Duodenal mucosa (tissue), 2 donors: Measurements from ENCODE around the gene GPR12.

ENCODE experiments used
- H3K27ac ChIP-seq: one replicate; pipeline ENCODE4 v1.7.0; 2013; ENCODE audit warnings: low read depth, low read length
- H3K27me3 ChIP-seq, 2 donors: one replicate each; pipeline ENCODE4 v1.7.0; 2013; ENCODE audit warnings: low read length in 2 of 2, control low read depth in 1 of 2; ENCODE audit not compliant: insufficient read depth in 2 of 2, control insufficient read depth in 1 of 2
- H3K36me3 ChIP-seq, 2 donors: one replicate each; pipeline ENCODE4 v1.7.0; 2013; ENCODE audit warnings: low read length in 2 of 2, control low read depth in 1 of 2; ENCODE audit not compliant: insufficient read depth in 2 of 2, control insufficient read depth in 1 of 2
- H3K4me1 ChIP-seq, 2 donors: one replicate each; pipeline ENCODE4 v1.7.0; 2013; ENCODE audit warnings: low read length in 2 of 2, control low read depth in 1 of 2; ENCODE audit not compliant: insufficient read depth in 2 of 2, control insufficient read depth in 1 of 2
- H3K4me3 ChIP-seq, 2 donors: one replicate each; pipeline ENCODE4 v1.7.0; 2013; ENCODE audit warnings: low read length in 2 of 2, low read depth in 1 of 2
- H3K9ac ChIP-seq, 2 donors: one replicate each; pipeline ENCODE4 v1.7.0; 2013; ENCODE audit warnings: low read length in 2 of 2, low read depth in 1 of 2
- H3K9me3 ChIP-seq, 2 donors: one replicate each; pipeline ENCODE4 v1.7.0; 2013; ENCODE audit warnings: low read length in 2 of 2, control low read depth in 1 of 2; ENCODE audit not compliant: control insufficient read depth in 1 of 2

The GPR12 gene

DNA sequence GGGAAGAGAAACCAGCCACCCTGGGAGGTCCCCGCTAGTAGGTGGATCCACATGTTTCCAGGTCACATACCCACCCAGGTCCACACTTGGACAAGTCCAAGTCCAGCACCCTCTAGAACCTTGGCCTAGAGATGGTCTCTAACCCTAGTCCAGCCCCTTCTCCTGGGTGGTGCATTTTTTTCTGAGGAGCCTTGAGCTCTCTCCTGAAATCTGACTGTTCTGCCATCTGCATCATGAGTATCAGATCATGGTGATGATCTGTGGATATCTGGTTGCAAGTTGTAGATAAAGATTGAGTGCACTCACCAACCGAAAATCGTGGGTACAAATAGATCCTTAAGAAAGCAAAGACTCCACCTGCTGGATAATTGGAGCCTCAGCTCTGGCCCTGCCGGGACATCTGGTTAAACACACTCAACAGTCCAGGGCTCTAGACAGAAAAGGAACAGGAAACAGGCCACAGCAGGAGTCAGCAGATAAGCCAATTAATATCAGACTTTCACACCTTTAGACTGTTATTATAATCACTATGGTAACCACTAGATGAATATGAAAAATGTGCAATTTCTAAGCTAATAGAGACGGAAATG lies 41.1 kb downstream of the GPR12 start:
- Histone ChIP-seq H3K9ac (no peak overlapping the region), H3K9me3 (no peaks in the 10 kb centered on the region), H3K27me3 (no peaks in the 10 kb centered on the region), H3K4me1 (no peaks in the 10 kb centered on the region), H3K36me3 (no peaks in the 10 kb centered on the region), H3K27ac (no peak overlapping the region), H3K4me3 (no peak overlapping the region)

DNA sequence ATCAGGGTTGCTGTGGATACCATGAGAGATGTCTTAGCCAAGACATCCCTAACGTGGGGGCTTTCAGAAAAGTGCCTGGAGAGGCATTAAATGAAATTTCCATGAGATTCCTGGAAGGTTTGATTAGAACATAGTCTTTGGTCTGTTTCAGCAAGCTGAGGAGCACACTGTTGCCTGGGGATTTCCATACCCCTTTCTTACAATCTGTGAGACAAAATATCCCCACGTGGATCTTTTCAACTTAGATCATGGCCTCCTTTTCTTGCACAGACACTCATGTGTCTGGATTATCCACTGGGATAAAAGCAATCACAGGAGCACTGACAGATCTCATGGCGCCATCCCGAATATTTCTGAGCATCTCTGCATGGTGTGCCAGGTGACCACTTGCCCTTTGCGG lies 41.7 kb downstream of the GPR12 start:
- Histone ChIP-seq H3K4me1 (no peaks in the 10 kb centered on the region), H3K4me3 (no peak overlapping the region), H3K36me3 (no peaks in the 10 kb centered on the region), H3K27me3 (no peaks in the 10 kb centered on the region), H3K27ac (no peak overlapping the region), H3K9me3 (no peaks in the 10 kb centered on the region), H3K9ac (no peak overlapping the region)

DNA sequence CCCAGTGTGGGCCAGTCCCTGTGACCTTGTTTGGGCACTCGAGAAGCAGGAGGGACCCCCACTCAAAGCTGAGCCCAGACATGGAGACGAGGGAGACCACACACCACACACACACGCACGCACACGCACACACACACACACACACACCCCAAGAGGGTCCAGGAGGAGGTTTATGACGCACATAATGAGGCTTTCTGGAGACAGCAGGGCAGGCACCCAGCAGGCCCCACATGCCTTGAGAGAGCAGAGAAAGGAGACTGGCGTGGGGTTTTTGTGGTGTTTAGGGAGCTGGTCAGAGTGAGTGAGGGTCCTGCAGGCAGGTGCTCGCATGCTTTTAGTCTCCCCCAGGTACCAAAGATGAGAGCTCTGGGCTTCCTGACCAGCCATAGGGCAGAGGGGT lies 42.4 kb downstream of the GPR12 start:
- Histone ChIP-seq H3K36me3 (no peaks in the 10 kb centered on the region), H3K4me3 (no peak overlapping the region), H3K27me3 (no peaks in the 10 kb centered on the region), H3K27ac (no peak overlapping the region), H3K9ac (no peak overlapping the region), H3K4me1 (no peaks in the 10 kb centered on the region), H3K9me3 (no peaks in the 10 kb centered on the region)

DNA sequence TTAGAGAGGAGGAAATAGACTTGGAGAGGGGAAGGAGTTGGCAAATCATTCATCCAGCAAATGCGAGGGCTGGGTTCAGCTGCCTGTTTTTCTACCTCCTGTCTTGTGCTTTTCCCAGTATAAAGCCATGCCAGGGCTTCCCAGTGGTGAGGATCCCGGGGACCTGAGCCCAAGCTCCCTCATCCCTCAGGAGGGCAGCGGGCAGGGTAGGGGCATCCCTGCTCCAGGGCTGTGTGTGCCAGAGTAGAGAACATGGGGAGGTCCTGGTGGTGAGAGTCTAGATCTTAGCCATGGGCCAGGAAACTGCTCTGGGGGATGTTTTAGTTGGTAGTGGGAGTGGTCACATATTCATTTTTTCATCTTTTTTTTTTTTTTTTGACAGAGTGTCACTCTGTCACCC lies 43.6 kb downstream of the GPR12 start:
- Histone ChIP-seq H3K27ac (no peak overlapping the region), H3K9me3 (no peaks in the 10 kb centered on the region), H3K4me3 (no peak overlapping the region), H3K36me3 (no peaks in the 10 kb centered on the region), H3K9ac (no peak overlapping the region), H3K27me3 (no peaks in the 10 kb centered on the region), H3K4me1 (no peaks in the 10 kb centered on the region)

DNA sequence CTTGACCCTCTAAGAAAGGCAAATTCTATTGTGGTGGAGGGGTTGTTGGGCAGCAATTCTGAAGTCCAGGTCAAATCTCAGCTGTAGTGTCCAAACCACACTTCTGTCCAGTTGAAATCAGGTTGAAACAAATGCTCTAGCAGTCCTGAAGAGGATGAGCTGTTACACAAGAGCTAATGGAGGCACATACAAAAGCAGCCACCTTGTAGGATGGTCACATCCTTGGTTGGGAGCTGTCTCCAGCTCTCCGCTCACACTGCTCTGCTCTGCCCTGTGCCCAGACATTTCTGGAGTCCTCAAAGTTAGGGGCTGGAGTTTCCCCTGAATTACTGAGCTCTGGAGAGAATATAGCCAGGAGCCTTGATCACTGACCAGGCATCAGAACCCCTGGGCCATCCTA lies 47.2 kb downstream of the GPR12 start:
- H3K9ac ChIP-seq: no peak overlapping the region
- no peak overlapping the region for H3K27ac ChIP-seq
- H3K4me1 ChIP-seq: no peaks in the 10 kb centered on the region
- no peak overlapping the region for H3K4me3 ChIP-seq
- no peaks in the 10 kb centered on the region for H3K36me3 ChIP-seq
- H3K9me3 ChIP-seq: no peaks in the 10 kb centered on the region
- H3K27me3 ChIP-seq: no peaks in the 10 kb centered on the region

DNA sequence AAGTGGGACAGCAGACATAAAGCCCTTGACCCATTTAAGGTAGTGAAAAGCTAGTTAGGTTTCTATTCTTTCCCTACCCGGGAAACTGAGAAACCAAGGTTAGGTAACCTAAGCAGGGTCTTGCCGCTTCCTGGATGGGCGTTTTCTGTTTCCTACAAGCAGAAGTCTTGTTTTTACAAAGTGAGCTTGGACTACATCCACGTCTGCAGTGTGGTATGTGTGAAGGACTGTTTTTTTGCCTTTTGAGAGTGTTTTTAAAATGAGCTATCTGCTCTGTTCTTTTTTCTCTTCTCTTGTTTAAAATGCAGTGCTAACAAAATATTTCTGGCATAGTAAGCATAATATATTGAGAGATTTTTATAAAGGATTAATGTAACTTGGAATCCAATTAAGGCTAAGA lies 49.4 kb downstream of the GPR12 start:
- Histone ChIP-seq H3K4me1 (no peaks in the 10 kb centered on the region), H3K27me3 (no peaks in the 10 kb centered on the region), H3K9ac (no peak overlapping the region), H3K9me3 (no peaks in the 10 kb centered on the region), H3K27ac (no peak overlapping the region), H3K4me3 (no peak overlapping the region), H3K36me3 (no peaks in the 10 kb centered on the region)

DNA sequence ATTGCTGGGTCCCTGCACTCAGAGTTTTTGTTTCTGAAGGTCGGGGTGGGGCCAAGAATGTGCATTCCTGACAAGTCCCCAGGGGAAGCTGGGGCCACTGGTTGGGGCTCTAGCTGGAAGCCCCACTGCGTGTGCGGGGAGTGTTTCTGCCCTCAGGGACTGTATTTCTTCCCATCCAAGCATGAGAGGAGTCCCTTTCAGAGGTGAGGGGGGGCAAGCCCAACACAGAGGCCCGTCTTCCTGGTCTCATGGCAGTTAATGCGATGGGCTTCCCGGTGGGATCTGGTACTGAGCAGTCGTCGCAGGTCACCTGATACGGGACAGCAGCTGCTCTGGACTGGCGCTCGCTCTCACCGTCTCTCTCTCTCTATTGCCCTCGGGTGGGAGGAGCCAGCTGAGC lies 50.4 kb downstream of the GPR12 start:
- Histone ChIP-seq H3K36me3 (no peaks in the 10 kb centered on the region), H3K9ac (no peak overlapping the region), H3K9me3 (no peaks in the 10 kb centered on the region)

DNA sequence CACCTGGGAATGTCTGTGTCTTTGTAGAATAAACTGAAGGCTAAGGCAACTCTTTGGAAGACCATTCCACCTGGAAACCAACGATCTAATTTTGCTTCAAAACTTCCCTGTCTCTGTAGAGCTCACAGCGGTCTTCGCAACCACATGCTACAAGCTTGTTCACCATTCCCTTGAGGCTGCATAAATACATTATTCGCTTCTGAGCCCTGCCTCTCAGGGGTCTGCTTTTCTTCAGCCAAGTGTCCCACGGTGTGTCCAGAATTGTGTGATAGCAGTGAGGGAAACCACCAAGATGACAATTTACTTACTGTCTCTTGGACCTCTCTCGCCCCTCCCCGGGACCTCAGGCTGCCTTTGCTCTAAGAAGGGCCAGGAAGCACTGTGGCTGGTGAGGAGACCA lies 51.1 kb downstream of the GPR12 start:
- Histone ChIP-seq H3K36me3 (no peaks in the 10 kb centered on the region), H3K4me1 (no peaks in the 10 kb centered on the region), H3K9ac (no peak overlapping the region)

More for the DNA sequence above, 50.4 kb downstream of the GPR12 start:
- no peaks in the 10 kb centered on the region for H3K27me3 ChIP-seq
- no peak overlapping the region for H3K27ac ChIP-seq
- H3K4me1 ChIP-seq: no peaks in the 10 kb centered on the region
- H3K4me3 ChIP-seq: no peak overlapping the region

DNA sequence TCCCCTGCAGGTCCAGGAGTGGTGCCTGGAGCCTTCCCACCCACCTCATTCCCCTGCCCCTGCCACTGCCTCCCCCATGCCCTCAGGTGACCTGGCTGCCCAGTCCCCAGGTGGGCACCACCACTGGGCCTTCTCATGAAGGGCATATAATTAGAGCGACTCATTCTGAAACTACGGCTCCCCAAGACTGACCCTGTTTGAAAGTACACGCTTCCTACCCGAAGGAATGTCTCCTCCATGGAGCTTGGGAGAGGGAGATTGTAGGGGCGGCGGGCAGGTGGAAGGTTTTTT lies 52.6 kb downstream of the GPR12 start:
- Histone ChIP-seq H3K36me3 (no peaks in the 10 kb centered on the region), H3K27ac (no peak overlapping the region), H3K4me1 (no peaks in the 10 kb centered on the region), H3K27me3 (no peaks in the 10 kb centered on the region), H3K9ac (no peak overlapping the region), H3K9me3 (no peaks in the 10 kb centered on the region), H3K4me3 (no peak overlapping the region)

More for the DNA sequence above, 51.1 kb downstream of the GPR12 start:
- no peaks in the 10 kb centered on the region for H3K9me3 ChIP-seq
- no peaks in the 10 kb centered on the region for H3K27me3 ChIP-seq
- no peak overlapping the region for H3K27ac ChIP-seq
- no peak overlapping the region for H3K4me3 ChIP-seq

DNA sequence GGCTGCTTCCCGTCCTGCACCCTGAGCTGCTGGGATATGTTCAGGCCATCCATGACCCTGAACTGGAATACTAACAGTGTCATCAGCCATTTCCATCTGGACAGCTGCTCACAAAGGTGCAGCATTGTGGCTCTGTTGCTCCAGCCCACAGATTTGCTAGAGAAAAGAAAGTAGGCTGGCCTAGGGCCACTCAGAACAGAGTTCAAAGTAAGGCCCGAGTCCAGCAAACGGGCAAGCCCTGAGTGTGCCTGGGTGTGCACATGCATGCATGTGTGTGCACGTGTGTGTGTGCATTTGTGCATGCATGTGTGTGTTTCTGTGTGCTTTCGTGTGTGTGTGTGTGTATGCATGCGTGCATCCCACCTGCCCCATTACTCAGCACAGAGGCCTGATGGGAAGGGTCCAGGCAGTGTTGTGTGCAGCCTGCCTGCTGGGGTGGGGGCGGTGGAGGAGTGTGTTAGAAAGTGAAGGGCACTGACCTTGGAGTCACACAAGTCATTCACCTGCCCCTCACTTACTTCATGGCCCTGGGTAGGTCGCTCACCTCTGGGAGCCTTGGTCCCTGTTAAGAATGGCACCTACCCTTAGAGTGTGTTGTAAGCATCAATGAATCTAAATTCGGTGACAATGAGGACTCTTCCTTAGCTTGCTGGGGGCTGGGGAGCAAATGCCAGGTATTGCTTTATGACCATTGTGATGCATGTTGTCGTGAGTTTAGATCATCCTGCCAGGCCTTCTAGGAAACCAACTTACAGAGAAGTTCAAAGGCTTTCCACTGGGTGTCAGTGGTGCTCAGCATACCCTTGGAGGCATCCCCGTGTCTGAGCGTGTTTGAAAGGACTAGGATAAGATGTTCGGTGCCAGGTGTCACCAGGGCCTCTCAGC lies 53.2 kb downstream of the GPR12 start:
- no peak overlapping the region for H3K27ac ChIP-seq
- H3K9ac ChIP-seq: no peak overlapping the region
- H3K27me3 ChIP-seq: no peaks in the 10 kb centered on the region
- no peaks in the 10 kb centered on the region for H3K4me1 ChIP-seq
- no peaks in the 10 kb centered on the region for H3K36me3 ChIP-seq
- no peak overlapping the region for H3K4me3 ChIP-seq
- H3K9me3 ChIP-seq: no peaks in the 10 kb centered on the region
